ENCODE results near the gene OLFM4.

The OLFM4 gene

DNA sequence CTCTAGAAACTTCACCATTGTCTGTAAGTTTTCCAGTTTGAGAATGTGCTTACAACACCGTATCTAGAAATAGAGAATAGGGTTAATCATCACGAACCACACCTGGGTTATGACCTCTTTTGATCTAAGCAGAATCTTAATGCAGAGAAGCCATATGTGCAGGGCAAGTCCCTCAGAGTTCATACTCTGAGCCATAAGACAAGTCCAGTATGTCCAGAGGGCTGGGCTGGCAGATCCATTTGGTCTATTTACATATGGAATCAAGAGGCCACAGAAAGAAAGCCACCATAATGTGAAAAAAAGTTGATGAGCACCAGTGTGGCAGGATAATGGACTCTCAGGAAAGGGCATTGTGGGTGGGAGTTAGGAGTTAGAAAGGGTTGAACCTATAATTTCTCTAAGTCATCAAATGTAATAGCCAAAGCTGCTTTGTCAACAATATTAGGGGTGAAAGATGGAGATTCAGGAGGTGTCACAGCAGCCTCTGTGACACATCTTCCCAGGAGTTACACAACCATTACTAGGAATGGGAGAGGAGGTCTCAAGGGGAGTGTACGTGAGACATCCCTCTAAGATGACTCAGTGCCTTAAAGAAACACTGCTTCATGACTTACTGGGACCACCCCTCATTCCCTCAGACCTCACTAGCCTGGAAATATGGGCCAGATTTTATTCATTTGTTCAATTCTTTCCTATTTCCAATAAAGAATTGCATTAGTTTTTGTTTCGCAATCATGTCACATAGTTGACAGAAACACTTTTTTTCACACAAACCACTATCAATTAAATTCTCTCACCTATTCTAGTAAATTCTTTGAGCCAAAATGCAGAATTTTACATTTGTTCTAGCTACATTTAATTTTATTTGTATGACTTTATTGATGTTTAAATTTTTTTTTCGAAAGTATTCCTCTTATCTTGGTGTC, 30.4 kb upstream of the OLFM4 start:
- Histone ChIP-seq H3K79me2 (ENCODE audit: control insufficient read depth, insufficient read depth, low read length) (no peaks in the 10 kb centered on the region), H2BK120ac (ENCODE audit: low read depth, low read length) (no peak overlapping the region), H2BK5ac (ENCODE audit: low read length) (no peak overlapping the region), H3K4me2 (ENCODE audit: low read length) (no peak overlapping the region), H3K4ac (ENCODE audit: low read depth, low read length) (no peak overlapping the region), H4K8ac (ENCODE audit: low read depth, low read length) (no peak overlapping the region), H3K27me3 (ENCODE audit: insufficient read depth, low read length, poor library complexity) (peaks cover 2% of the 10 kb centered on the region), H3K18ac (ENCODE audit: low read length) (no peak overlapping the region), H3K4me1 (ENCODE audit: control insufficient read depth, low read depth, low read length) (no peaks in the 10 kb centered on the region), H2BK15ac (replicated peaks; ENCODE audit: low read depth) (no peak overlapping the region), H3K9ac (ENCODE audit: low read length) (no peak overlapping the region), H3K56ac (ENCODE audit: low read length) (no peak overlapping the region), H3K36me3 (ENCODE audit: control insufficient read depth, insufficient read depth, low read length) (no peaks in the 10 kb centered on the region), H2AK5ac (ENCODE audit: low read length) (no peak overlapping the region), H4K5ac (ENCODE audit: low read length) (no peak overlapping the region), H3K79me1 (ENCODE audit: low read length) (no peaks in the 10 kb centered on the region), H3K4me3 (ENCODE audit: low read length) (no peak overlapping the region), H3K23ac (ENCODE audit: low read length) (no peak overlapping the region), H3K27ac (ENCODE audit: low read depth, low read length) (no peak overlapping the region)
- 100% methylated on average over 1 of the region's 5 CpGs for WGBS (ENCODE audit: extremely low coverage, insufficient coverage, low lambda C conversion rate)
- peak; percentile 6 for DNase-seq

DNA sequence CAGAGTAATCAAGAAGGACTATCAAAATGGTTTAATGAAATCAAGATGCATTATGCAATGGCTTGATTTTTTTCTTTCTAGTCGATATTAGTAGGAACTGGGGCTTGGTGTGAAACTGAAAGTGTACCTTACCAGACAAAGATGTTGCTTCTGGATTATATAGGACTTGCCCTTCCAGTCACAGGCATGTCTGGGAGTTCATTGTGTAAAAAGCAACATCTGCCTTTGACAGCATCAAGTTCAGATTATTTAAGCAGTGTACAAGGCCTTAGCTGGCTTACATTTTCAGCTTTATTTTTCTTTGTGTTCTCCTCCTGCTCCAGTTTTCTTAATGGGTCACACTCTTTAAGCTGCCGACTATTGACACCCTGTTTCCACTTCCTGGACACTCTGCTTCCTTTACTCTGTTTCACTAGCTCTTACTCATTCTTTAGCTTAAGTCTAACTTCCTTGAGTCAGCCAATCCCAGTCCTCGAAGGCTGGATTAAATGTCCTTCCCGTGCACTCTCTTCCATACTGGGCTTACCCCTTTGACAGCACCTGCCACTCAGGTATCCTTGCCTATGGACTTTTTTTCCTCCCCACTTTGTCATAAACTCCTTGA, 29.4 kb upstream of the OLFM4 start:
- DNase-seq = no peak
- WGBS (ENCODE audit: extremely low coverage, insufficient coverage, low lambda C conversion rate) = no CpG with 5 or more reads among the region's 4 CpGs

DNA sequence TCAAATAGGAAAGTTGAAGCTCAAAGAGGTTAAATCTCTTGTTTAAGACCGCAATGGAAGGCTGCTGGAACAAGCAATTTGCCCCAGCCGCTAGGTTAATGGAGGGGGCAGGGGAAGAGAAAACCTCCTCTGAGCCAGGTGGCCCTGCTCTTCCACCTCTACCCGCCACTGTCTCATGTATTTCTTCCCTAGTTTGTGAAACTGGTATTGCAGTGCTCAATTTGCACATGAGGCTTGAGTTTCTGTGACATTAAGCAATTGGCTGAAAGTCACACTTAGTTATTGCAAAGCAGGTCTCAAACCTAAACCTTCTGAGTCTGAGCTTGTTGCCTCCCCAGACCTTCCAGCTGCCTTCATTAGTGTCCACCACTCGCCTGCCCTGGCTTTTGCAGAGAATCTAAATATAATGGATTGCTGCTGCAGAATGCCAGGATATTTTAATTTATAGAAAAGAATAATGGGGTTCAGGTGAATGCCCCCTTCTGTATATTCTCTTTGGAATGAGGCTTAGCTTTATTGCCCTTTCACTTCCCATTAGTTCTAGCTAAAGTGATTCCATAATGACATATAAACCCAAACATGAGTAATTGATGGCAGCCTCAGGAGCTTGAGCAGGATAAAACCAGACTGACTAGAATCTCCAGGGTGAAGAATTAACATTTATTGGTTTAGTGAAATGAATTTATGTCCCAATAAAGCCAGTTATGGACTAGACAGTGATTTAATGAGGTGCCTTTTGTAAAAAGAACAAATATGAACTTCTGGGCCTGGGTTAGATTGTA, 27.0 kb upstream of the OLFM4 start:
- H3K56ac ChIP-seq (ENCODE audit: low read length) = no peak overlapping the region

More for the DNA sequence above, 29.4 kb upstream of the OLFM4 start:
- no peaks in the 10 kb centered on the region for H3K36me3 ChIP-seq (ENCODE audit: control insufficient read depth, insufficient read depth, low read length)
- H3K79me2 ChIP-seq (ENCODE audit: control insufficient read depth, insufficient read depth, low read length) = no peaks in the 10 kb centered on the region
- peaks cover 2% of the 10 kb centered on the region for H3K27me3 ChIP-seq (ENCODE audit: insufficient read depth, low read length, poor library complexity)
- H3K23ac ChIP-seq (ENCODE audit: low read length) = no peak overlapping the region
- H2BK120ac ChIP-seq (ENCODE audit: low read depth, low read length) = no peak overlapping the region
- no peak overlapping the region for H3K18ac ChIP-seq (ENCODE audit: low read length)
- H3K4me3 ChIP-seq (ENCODE audit: low read length) = no peak overlapping the region
- H4K5ac ChIP-seq (ENCODE audit: low read length) = no peak overlapping the region
- no peak overlapping the region for H2BK5ac ChIP-seq (ENCODE audit: low read length)
- H3K79me1 ChIP-seq (ENCODE audit: low read length) = no peaks in the 10 kb centered on the region
- no peak overlapping the region for H4K8ac ChIP-seq (ENCODE audit: low read depth, low read length)
- H3K27ac ChIP-seq (ENCODE audit: low read depth, low read length) = no peak overlapping the region
- no peak overlapping the region for H2BK15ac ChIP-seq (replicated peaks; ENCODE audit: low read depth)
- H3K4me2 ChIP-seq (ENCODE audit: low read length) = no peak overlapping the region
- H3K9ac ChIP-seq (ENCODE audit: low read length) = no peak overlapping the region
- no peak overlapping the region for H3K56ac ChIP-seq (ENCODE audit: low read length)
- H3K4me1 ChIP-seq (ENCODE audit: control insufficient read depth, low read depth, low read length) = no peaks in the 10 kb centered on the region
- H2AK5ac ChIP-seq (ENCODE audit: low read length) = no peak overlapping the region
- H3K4ac ChIP-seq (ENCODE audit: low read depth, low read length) = no peak overlapping the region

DNA sequence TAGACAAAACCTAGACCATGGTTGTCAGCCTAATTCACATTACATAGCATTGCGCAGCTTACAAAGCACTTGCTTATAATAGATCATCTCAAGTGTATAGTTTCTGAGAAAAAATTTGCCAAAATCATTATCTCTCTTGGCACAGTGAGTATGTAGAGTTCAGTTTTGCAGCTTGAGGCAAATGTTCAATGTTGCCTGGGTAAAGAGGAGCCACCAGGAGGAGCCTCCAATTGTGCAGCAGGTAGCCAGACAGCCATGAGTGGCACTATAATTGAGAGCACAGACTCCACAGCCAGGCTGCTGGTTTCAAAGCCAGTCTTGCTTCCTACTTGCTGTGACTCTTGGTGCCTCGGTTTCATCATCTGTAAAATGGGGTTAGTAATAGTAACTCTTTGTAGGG, 24.0 kb upstream of the OLFM4 start:
- no peak overlapping the region for H4K5ac ChIP-seq (ENCODE audit: low read length)
- no peak for DNase-seq
- no peak overlapping the region for H2AK5ac ChIP-seq (ENCODE audit: low read length)
- H3K27ac ChIP-seq (ENCODE audit: low read depth, low read length) = no peak overlapping the region
- no CpG with 5 or more reads among the region's 2 CpGs for WGBS (ENCODE audit: extremely low coverage, insufficient coverage, low lambda C conversion rate)
- no peak overlapping the region for H4K8ac ChIP-seq (ENCODE audit: low read depth, low read length)
- no peaks in the 10 kb centered on the region for H3K79me1 ChIP-seq (ENCODE audit: low read length)
- no peak overlapping the region for H3K4me3 ChIP-seq (ENCODE audit: low read length)
- no peaks in the 10 kb centered on the region for H3K36me3 ChIP-seq (ENCODE audit: control insufficient read depth, insufficient read depth, low read length)
- no peak overlapping the region for H2BK5ac ChIP-seq (ENCODE audit: low read length)
- H3K4me2 ChIP-seq (ENCODE audit: low read length) = no peak overlapping the region
- H3K9ac ChIP-seq (ENCODE audit: low read length) = no peak overlapping the region
- H3K27me3 ChIP-seq (ENCODE audit: insufficient read depth, low read length, poor library complexity) = no peaks in the 10 kb centered on the region
- no peaks in the 10 kb centered on the region for H3K79me2 ChIP-seq (ENCODE audit: control insufficient read depth, insufficient read depth, low read length)
- H2BK120ac ChIP-seq (ENCODE audit: low read depth, low read length) = no peak overlapping the region
- no peak overlapping the region for H3K18ac ChIP-seq (ENCODE audit: low read length)
- H3K4ac ChIP-seq (ENCODE audit: low read depth, low read length) = no peak overlapping the region
- no peak overlapping the region for H2BK15ac ChIP-seq (replicated peaks; ENCODE audit: low read depth)
- no peaks in the 10 kb centered on the region for H3K4me1 ChIP-seq (ENCODE audit: control insufficient read depth, low read depth, low read length)
- H3K23ac ChIP-seq (ENCODE audit: low read length) = no peak overlapping the region
- no peak overlapping the region for H3K56ac ChIP-seq (ENCODE audit: low read length)

More for the DNA sequence above, 27.0 kb upstream of the OLFM4 start:
- Histone ChIP-seq H3K79me2 (ENCODE audit: control insufficient read depth, insufficient read depth, low read length) (no peaks in the 10 kb centered on the region), H3K9ac (ENCODE audit: low read length) (no peak overlapping the region), H2AK5ac (ENCODE audit: low read length) (no peak overlapping the region), H3K79me1 (ENCODE audit: low read length) (no peaks in the 10 kb centered on the region), H4K8ac (ENCODE audit: low read depth, low read length) (no peak overlapping the region), H3K4ac (ENCODE audit: low read depth, low read length) (no peak overlapping the region), H3K4me3 (ENCODE audit: low read length) (no peak overlapping the region), H3K4me1 (ENCODE audit: control insufficient read depth, low read depth, low read length) (no peaks in the 10 kb centered on the region), H4K5ac (ENCODE audit: low read length) (no peak overlapping the region), H2BK120ac (ENCODE audit: low read depth, low read length) (no peak overlapping the region), H3K27ac (ENCODE audit: low read depth, low read length) (no peak overlapping the region), H3K27me3 (ENCODE audit: insufficient read depth, low read length, poor library complexity) (peaks cover 2% of the 10 kb centered on the region), H3K18ac (ENCODE audit: low read length) (no peak overlapping the region), H3K23ac (ENCODE audit: low read length) (no peak overlapping the region), H2BK15ac (replicated peaks; ENCODE audit: low read depth) (no peak overlapping the region), H3K4me2 (ENCODE audit: low read length) (no peak overlapping the region), H2BK5ac (ENCODE audit: low read length) (no peak overlapping the region), H3K36me3 (ENCODE audit: control insufficient read depth, insufficient read depth, low read length) (no peaks in the 10 kb centered on the region)
- no peak for DNase-seq
- no CpG with 5 or more reads among the region's 4 CpGs for WGBS (ENCODE audit: extremely low coverage, insufficient coverage, low lambda C conversion rate)

DNA sequence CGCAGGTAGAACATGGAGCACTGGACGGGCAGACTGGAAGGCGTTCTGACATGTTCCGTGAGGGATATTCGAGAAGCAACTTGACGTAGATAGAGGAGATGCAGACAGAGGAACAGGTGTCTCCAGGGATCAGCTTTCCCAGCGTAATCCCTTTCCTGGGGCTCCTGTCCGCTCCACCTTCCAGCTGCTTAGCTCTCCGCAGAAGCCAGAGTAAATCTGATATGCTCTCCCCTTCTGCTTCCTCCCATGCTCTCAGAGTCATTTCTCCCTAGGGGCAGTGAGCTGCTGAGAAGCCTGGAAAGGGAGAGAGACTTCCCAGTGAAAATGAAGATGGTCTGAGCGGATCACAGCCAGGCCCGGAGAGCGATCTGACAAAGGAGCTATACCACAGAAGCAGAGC, 23.0 kb upstream of the OLFM4 start:
- H4K5ac ChIP-seq (ENCODE audit: low read length) = no peak overlapping the region
- no peak overlapping the region for H3K18ac ChIP-seq (ENCODE audit: low read length)
- no peaks in the 10 kb centered on the region for H3K79me1 ChIP-seq (ENCODE audit: low read length)
- no peak overlapping the region for H2AK5ac ChIP-seq (ENCODE audit: low read length)
- no peak overlapping the region for H3K9ac ChIP-seq (ENCODE audit: low read length)
- no peaks in the 10 kb centered on the region for H3K27me3 ChIP-seq (ENCODE audit: insufficient read depth, low read length, poor library complexity)
- H3K4ac ChIP-seq (ENCODE audit: low read depth, low read length) = no peak overlapping the region
- WGBS (ENCODE audit: extremely low coverage, insufficient coverage, low lambda C conversion rate) = no CpG with 5 or more reads among the region's 12 CpGs
- H2BK5ac ChIP-seq (ENCODE audit: low read length) = no peak overlapping the region
- no peak overlapping the region for H3K4me2 ChIP-seq (ENCODE audit: low read length)
- H3K79me2 ChIP-seq (ENCODE audit: control insufficient read depth, insufficient read depth, low read length) = no peaks in the 10 kb centered on the region
- H2BK15ac ChIP-seq (replicated peaks; ENCODE audit: low read depth) = no peak overlapping the region
- H3K56ac ChIP-seq (ENCODE audit: low read length) = no peak overlapping the region
- no peak for DNase-seq
- no peak overlapping the region for H2BK120ac ChIP-seq (ENCODE audit: low read depth, low read length)
- H4K8ac ChIP-seq (ENCODE audit: low read depth, low read length) = no peak overlapping the region
- no peaks in the 10 kb centered on the region for H3K36me3 ChIP-seq (ENCODE audit: control insufficient read depth, insufficient read depth, low read length)
- no peak overlapping the region for H3K23ac ChIP-seq (ENCODE audit: low read length)
- H3K4me1 ChIP-seq (ENCODE audit: control insufficient read depth, low read depth, low read length) = no peaks in the 10 kb centered on the region
- H3K4me3 ChIP-seq (ENCODE audit: low read length) = no peak overlapping the region
- H3K27ac ChIP-seq (ENCODE audit: low read depth, low read length) = no peak overlapping the region
